Forelimb muscle (tissue), 1 donor: ENCODE results near the gene CGB8. TPM values are rescaled to one million over a fixed set of nuclear protein-coding genes. Genes with fewer than 3 reads are reported as not detected.
"Not testable (repeated sequence)": the region's sequence is repeated elsewhere in the genome, so short reads cannot be mapped to it uniquely, and the experiment has no call there.

ENCODE experiments used
- DNase-seq: peaks from one replicate; pipeline ENCODE4 v3.0.0-alpha.2; 2013; ENCODE audit warnings: low read depth
- polyA plus RNA-seq: library from polyadenylated mRNA; unstranded; fragments of 120-200 nt; gene quantifications from one replicate; pipeline ENCODE4 v1.2.1, GENCODE V29; 2013; ENCODE audit not compliant: insufficient read length

The CGB8 gene
- polyA plus RNA-seq, result not detected

DNA sequence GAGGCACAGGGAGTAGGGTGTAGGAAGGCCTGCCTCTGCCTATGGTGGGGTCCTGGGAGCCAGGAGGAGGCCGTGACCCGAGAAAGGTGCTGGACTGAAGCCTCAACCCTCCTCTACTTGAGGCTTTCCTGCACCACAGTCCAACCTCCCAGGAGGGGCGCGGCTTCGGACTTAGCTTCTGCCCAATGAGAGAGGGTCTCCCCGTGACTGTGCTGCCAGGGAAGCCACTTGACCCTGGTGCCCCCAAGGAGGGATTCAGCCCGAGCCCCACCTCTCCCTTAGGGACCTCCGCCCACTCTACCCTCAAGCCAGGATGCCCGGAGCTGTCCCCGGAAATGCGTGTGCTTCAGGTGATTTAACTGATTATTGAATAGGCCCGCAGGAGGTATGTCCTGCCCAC lies at the start of gene CGB8:
CGB8 (minus strand) TSS at position 101 of the 400 bp plus-strand sequence. CDS start 372 bp downstream, outside the sequence.
- DNase-seq, result not testable (repeated sequence)

GRCh38 chr19:49097453-49098288 lies 48.8 kb upstream of the CGB8 start:
- no peak for DNase-seq

DNA sequence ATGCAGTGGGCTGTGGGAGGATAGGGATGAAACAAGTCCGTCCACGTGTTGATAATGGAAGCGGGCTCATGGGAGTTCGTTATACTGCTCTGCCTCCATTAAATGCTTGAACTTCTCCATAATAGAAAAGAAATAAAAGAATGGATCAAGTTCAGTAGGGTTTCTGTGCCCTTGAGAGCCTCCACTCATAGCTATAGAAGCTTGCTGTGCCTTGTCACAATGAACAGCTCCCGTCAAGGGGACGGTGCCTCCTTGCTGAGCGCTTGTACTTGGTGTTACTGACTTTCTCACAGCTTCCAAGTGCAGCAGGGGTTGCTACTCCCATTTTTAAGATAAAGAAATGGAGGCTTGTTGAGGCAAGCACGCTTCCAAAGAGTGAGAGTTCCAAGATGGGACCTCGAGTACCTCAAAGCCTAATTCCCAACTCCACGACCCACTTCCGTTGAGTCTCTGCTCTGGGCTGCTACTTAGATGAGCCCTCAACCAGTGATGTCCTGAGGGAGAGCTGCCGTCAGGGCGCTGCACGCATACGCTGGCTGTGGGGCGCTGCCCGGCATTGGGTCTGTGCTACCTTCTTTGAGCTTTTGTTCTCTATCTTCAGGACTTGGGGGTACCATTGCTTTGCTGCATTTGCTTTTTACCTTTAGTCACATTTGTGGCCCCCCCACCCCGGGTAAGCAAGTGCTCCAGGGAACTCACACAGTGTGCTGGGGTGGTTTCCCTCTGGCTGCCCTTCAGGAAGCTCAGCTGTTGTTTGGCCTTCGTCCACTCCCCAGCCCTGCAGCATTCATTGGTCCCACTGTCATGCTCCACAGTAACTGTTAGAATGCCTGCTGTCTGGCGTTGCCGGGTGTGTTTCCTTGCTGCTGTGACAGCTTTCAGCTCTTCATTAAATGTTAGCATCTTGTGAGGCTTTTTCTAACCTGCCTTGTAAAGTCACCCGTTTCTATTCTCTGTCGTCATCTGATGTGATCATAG lies 45.9 kb upstream of the CGB8 start:
- no peak for DNase-seq

DNA sequence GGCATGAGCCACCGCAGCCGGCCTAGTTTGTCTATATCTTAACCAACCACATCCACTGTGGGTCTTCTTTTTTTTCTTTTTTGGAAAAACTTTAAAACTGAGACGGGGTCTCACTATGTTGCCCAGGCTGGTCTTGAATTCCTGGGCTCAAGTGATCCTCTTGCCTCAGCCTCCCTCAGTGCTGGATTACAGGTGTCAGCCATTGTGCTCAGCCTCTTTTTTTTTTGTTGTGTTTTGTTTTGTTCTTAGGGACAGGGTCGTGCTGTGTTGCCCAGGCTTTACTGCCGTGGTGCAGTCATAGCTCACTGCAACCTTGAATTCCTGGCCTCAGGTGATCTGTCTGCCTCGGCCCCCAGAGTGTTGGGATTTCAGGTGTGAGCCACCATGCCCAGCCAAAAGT lies 43.8 kb upstream of the CGB8 start:
- no peak for DNase-seq

DNA sequence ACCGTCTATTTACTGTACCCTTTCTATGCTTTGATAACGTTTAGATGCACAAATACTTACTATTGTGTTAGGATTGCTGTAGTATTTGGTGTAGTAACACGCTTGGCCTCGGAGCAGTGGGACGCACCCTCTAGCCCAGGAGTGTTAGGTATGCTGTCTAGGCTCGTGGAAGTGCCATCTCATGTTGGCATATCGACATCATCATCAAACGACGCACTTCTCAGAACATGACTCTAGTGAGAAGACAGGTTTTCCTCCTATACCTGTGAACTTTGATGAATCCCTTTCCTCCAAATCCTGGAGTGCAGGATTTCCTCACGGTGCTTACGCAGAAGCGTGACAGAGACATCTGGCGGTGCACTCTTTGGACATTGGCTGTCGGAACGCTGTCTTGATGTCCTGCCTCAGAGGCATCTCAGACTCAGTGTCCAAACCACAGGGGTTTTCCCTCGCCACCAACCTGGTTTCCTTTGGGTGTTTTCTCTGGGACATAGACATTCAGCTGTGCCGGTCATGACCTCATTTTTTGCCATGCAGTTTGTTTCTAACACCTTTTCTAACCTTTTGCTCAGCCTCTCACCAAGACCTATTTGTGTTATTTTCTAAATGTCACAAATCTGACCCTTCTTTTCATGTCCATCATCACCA lies 42.6 kb upstream of the CGB8 start:
- DNase-seq, result no peak

- no peak for DNase-seq
Measured at GRCh38 chr19:49086296-49086695, 37.4 kb upstream of the CGB8 start.

GRCh38 chr19:49085868-49086232 lies 36.9 kb upstream of the CGB8 start:
- DNase-seq, result no peak

- DNase-seq, result peak; percentile 97
Measured at GRCh38 chr19:49085020-49085867, 36.3 kb upstream of the CGB8 start, which contains the start of gene SNRNP70. SNRNP70 (plus strand) TSS chr19:49085451; CDS start chr19:49086415, 964 bp downstream.

DNA sequence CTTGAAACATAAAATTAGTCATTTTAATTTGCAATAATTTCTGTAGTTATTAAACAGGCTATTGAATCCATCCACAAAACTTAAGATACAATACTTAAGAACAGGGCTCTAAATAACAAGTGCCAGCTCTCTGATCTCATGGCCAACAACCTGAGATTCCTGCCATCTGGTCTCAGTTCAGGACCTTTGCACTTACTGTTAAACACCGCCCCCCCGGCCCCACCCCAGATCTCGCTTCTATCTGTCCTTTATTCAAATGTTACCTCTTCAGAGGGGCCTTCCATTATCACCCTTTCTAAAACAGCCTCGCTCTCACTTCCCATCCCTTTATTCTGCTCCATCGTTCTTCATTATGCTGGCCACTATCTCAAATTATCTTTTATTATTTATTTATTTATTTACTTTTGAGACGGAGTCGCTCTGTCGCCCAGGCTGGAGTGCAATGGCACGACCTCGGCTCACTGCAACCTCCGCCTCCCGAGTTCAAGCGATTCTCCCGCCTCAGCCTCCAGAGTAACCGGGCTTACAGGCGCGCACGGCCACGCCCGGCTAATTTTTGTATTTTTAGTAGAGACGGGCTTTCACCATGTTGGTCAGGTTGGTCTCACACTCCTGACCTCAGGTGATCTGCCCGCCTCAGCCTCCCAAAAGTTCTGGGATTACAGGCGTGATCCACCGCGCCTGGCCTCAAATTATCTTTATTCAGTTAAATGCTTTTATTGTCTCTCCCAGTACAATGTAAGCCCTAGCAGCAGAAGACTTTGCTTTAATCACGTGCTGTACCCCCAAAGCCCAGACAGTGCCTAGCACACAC lies 35.5 kb upstream of the CGB8 start:
- no peak for DNase-seq

GRCh38 chr19:49081273-49081672 lies 32.4 kb upstream of the CGB8 start:
- DNase-seq, result no peak

- DNase-seq, result no peak
Measured at GRCh38 chr19:49080392-49080791, 31.5 kb upstream of the CGB8 start.

- not testable (repeated sequence) for DNase-seq
Measured at GRCh38 chr19:49074869-49075268, 26.0 kb upstream of the CGB8 start.

DNA sequence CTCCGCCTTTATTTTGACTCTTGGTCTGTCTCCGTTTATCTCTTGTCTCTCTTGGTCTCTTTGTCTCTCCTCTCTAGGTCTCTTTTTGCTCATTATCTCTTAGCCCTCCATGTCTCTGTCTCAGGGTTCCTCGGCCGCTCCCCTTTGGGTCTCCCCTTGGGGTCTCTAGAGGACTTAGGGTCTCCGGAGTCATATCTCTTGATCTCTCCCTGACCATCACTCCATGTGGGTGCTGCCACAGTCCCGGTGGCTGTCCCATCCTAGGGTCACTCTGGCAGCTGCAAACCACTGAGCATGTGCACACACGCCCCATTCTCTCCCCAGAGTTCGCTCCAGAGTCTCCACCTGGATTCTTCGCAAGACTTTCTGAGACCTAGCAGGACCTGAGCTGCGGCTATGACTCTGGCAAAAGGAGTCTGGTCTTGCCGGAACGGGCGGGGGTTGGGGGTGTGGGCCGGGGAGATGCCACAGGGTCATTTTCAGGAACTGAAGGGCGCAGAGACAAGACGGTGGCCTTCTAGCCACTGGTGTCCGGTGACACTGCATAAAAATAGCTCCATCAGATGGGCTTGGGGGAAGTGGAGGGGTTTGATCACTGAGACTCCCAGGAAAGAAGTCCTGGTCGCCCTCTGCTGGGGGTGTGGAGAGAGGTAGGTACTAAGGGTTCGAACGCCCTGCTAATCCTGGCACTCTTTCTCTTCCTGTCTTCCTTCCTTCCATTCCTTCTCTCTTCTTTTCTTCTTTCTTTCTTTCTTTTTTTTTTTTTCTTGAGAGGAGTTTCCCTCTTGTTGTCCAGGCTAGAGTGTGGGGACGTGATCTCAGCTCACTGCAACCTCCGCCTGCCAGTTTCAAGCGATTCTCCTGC lies 24.8 kb upstream of the CGB8 start:
- DNase-seq, result no peak

- DNase-seq, result no peak
Measured at GRCh38 chr19:49071860-49072547, 23.1 kb upstream of the CGB8 start.

DNA sequence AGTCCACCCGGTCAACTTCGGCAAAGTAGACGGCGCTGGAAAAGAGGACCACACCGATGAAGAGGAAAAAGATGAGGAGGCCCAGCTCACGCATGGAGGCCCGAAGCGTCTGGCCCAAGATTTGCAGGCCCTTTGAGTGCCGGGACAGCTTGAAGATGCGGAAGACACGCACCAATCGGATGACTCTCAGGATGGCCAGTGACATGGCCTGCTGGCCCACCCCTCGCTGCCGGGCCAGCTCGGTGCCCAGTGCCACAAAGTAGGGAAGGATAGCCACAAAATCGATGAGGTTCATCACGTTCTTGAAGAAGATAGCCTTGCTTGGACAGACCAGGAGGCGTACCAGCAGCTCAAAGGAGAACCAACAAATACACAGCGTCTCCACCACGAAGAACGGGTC lies 21.5 kb upstream of the CGB8 start:
- DNase-seq, result no peak

DNA sequence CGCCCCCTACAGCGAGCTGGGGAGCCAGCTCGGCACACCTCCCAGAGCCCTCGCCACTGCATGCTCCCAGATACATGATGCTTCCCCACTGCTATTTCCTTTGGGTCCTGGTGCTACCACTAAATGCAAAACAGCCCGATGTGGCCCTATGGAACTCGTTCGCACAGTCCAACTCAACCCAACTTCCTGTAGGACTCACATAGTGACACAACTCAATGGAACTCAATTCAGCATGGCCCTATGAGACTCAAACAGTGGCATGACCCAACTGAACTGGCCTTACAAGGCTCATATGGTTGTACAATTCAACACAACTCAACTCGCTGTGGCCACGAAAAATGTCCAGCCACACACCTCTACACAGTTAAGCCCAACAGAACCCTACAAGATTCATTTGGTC lies 20.1 kb upstream of the CGB8 start:
- DNase-seq, result no peak

DNA sequence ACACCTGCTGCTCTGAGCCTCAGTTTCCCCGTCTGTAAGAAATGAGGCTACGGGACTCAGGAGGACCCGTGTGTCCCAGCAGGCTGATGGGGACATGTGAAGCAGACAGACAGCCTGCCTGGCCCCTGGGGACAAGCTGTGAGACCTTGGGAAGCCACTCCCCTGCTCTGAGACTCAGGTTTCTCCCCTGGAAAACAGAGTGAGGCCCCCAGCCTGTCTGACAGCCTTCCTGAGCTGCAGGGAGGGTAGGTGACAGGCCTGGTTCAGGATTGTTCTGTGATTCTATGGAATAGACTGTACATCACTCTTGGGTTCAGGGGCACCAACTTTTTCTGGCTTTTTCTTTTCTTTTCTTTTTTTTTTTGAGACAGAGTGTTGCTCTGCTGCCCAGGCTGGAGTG lies 18.6 kb upstream of the CGB8 start:
- DNase-seq, result no peak

GRCh38 chr19:49065905-49066512 lies 17.1 kb upstream of the CGB8 start:
- DNase-seq, result no peak
